ENCODE results near the gene DNAH6.

DNA sequence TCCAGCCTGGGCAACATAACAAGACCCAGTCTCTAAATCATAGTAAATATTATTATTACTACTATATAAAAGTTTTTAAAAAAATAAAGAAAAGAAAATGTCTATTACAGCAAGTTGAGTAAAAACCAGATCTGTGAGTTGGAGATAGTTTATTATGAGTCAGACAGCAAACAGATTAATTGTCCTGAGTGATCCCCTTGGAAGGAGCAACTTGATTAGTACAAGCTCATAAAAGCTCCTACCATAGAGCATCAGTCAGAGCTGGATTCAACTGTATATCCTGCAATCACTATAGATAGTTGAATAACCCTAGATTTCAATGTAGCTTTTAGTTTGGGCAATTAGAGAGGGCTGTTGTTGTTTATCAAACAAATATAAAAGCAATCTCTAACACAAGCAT, 280.5 kb downstream of the DNAH6 start:
- no peak for TF ChIP-seq YY1 (IDR thresholded peaks at IDR 0.05; ENCODE audit: insufficient read depth, insufficient replicate concordance, low read depth, low read length)
- no peak for TF ChIP-seq GATA4 (IDR thresholded peaks at IDR 0.05; ENCODE audit: borderline replicate concordance, low read depth)
- no peak for TF ChIP-seq CEBPB (IDR thresholded peaks at IDR 0.05; ENCODE audit: borderline replicate concordance, low read depth, low read length)
- TF ChIP-seq, protein P1, sequence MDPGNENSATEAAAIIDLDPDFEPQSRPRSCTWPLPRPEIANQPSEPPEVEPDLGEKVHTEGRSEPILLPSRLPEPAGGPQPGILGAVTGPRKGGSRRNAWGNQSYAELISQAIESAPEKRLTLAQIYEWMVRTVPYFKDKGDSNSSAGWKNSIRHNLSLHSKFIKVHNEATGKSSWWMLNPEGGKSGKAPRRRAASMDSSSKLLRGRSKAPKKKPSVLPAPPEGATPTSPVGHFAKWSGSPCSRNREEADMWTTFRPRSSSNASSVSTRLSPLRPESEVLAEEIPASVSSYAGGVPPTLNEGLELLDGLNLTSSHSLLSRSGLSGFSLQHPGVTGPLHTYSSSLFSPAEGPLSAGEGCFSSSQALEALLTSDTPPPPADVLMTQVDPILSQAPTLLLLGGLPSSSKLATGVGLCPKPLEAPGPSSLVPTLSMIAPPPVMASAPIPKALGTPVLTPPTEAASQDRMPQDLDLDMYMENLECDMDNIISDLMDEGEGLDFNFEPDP (CRISPR knock-in tag; conservative IDR thresholded peaks at IDR 0.05): no peak
- TF ChIP-seq, protein P2, sequence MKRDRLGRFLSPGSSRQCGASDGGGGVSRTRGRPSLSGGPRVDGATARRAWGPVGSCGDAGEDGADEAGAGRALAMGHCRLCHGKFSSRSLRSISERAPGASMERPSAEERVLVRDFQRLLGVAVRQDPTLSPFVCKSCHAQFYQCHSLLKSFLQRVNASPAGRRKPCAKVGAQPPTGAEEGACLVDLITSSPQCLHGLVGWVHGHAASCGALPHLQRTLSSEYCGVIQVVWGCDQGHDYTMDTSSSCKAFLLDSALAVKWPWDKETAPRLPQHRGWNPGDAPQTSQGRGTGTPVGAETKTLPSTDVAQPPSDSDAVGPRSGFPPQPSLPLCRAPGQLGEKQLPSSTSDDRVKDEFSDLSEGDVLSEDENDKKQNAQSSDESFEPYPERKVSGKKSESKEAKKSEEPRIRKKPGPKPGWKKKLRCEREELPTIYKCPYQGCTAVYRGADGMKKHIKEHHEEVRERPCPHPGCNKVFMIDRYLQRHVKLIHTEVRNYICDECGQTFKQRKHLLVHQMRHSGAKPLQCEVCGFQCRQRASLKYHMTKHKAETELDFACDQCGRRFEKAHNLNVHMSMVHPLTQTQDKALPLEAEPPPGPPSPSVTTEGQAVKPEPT (CRISPR knock-in tag; IDR thresholded peaks at IDR 0.05; ENCODE audit: low read depth): no peak
- no peak for TF ChIP-seq CBX2 (IDR thresholded peaks at IDR 0.05; ENCODE audit: low read depth, low read length)
- TF ChIP-seq CBX2 (CRISPR knock-in tag; IDR thresholded peaks at IDR 0.05; ENCODE audit: low read depth): no peak
- no peak for TF ChIP-seq SMAD1 (CRISPR knock-in tag; IDR thresholded peaks at IDR 0.05; ENCODE audit: borderline replicate concordance, low read depth)
- no peak for TF ChIP-seq ZNF605 (CRISPR knock-in tag; IDR thresholded peaks at IDR 0.05)
